ENCODE data around the gene PFN3.
"Not testable (repeated sequence)": the region's sequence is repeated elsewhere in the genome, so short reads cannot be mapped to it uniquely, and the experiment has no call there.

Gene PFN3

DNA sequence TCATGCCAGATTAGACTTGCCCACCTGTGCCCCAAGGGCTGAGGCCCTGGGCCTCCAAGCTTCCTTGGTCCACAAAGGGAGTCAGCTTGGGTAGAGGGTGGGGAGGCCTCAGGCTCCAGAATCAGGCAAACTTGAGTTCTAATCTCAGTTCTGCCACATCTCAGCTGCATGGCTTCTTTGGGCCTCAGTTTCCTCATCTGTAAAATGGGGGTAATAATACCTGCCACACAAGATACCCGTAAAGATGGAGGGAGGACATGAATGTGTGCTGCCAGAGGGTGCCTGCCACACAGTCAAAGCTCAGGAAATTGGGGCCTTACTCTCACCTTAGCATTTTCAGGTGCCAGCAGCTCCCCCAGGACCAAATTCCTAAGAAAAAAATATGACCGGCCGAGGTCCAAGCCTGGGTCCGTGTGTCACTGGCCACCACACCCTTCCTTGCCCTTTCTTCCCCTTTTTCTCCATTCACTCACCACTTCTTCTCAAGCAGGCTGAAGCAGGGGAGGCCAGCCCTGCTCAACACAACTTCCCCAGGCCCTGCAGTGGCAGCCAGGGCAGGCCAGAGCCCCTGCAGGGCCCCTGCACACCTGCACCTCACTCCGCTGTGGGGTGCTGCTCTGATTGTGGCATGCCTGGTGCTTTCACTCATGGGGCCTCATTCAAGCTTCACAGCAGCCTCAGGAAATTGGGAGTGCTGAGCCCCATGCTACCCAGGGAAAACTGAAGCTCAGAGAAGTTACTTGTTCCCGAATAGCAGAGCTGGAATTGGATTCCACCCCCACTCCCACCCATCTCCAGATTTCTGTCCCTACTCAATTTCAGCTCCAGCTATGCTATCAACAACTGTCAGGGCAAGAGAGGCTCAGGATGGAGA lies 38.8 kb downstream of the PFN3 start:
- no peak for DNase-seq (ENCODE audit: low read depth in 2 of 2)

DNA sequence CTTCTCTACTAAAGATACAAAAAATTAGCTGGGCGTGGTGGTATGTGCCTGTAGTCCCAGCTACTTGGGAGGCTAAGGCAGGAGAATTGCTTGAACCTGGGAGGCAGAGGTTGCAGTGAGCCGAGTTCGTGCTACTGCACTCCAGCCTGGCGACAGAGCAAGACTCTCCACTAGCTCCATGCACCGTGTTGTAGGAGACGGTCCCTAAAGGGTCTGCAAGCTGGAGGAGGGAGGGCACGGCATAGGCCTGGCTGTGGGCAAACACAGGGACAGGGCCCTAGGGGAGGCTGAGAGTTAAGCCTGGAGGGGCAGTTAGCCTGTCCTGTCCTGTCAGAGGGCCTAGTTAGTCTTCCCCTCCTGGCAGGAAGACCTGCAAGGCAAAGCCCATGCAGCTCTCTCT lies 39.7 kb downstream of the PFN3 start:
- DNase-seq (ENCODE audit: low read depth in 2 of 2), result not testable (repeated sequence)

DNA sequence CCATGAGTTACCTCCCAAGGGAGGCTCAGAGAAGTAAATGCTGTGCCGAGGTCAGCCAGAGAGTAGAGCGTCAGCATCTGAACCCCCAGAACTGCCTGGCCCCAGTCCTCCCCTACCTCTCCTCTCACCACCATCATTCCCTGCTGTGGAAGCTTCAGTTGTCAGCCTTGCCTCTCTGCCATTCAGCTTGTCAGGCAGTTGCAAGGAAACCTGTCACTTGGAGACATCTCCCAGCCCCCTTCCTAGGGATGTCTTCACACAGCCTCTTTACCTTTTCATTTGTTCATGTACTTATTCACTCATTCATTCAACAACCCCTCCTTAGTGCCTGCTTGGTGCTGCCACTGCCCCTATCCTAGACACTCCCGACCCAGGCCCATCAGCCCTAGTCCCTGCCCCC lies 40.6 kb downstream of the PFN3 start:
- no peak for DNase-seq (ENCODE audit: low read depth in 2 of 2)

DNA sequence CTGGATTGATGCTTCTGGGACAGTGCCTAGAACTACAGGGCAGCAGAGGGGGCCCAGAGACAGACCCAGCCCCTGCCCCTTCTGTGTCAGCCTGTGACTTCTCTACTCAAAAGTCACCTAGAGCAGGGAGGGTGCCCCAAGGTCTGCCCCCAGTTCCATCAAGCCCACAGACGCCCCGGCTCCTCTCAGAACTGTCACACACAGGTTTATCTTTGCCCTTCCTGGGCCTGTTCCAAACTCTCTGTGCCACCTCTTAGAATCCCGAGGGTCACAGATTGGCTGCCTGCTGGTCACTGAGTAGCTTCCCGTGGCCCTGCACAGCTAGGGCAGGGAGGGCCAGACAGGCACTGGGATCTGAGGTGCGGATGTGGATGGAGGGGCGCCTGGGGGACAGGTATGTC lies 41.0 kb downstream of the PFN3 start:
- no peak for DNase-seq (ENCODE audit: low read depth in 2 of 2)

DNA sequence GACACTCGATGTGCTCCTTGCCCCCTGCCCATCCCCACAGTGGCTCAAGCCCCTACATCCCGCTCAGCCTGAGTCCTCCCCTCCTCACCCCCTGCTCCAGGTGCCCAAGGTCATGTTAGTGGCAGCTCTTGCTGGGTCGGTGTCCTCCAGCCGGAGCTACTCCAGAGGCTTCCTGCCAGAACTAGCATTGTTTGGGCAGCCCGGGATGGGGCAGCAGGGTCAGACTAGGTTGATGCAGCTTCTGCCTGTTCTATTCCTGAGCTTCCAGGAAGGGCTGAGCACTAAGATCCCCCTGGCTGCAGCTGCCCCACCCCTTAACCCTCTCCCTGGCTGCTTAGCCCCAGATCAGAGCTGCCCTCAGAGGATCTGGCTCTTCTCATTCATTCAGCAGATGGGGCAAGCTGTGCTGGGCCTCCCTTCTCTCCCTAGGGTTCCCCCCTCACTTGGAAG lies 42.1 kb downstream of the PFN3 start:
- DNase-seq (ENCODE audit: low read depth in 2 of 2), result no peak

DNA sequence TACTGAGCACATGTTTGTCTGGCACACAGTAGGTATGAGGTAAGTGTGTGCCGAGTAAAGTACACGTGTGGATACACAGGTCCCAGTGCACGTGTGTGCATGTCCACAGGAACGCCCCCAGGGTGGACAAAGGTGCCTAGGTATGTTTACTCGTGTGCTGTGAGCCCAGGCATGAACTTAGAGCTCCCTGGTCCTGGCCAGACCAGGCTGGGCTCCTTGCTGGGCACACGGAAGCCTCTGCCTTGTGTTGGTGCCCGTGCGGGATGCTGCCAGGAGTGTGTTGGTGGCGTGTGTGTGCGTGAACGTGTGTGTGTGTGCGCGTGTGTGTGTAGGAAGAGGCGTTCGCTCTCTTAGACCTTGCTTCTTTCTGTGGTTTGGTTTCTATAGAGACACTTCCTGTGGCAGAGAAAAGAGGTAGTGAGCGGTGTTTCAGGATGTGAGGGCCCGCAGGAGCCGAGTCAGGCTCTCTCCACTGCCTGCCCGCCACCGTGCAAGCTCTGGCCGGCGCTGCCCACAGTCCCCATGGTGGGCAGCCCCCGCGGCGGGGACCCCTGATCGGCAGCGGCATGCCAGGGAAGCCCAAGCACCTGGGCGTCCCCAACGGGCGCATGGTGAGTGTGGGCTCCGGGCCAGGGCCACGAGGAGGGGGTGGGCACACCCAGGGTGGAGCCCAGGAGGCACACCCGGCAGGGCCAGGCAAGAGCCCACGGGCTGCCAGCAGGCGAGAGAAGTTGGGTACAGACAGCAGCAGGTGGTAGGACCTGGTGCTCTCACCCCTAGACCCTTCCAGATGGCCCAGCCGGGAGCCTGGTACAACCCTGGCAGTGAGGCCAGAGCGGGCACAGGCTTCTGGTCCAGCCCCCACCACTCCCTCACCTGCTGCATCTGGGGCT lies 42.8 kb downstream of the PFN3 start, which contains the start of gene RGS14:
RGS14 (plus strand) TSS at position 466 of the 893 bp plus-strand sequence; CDS start at position 567, 101 bp downstream.
- peak; percentile 22 to 37 for DNase-seq (ENCODE audit: low read depth in 2 of 2)

DNA sequence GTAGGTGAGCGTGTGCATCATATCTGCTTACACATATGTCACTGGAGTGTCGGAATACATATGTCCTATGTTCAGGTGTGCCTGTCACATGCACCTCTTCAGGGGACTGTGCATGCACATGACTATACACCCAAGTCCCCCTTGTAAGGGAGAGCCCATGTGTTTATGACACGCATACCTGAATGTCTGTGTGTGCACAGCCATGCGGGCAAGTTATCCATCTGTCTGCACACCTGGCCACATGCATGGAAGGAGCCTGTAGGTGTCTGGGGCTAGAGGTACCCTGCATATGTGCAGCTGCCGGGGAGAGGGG lies 43.4 kb downstream of the PFN3 start:
- DNase-seq (ENCODE audit: low read depth in 2 of 2), result no peak

DNA sequence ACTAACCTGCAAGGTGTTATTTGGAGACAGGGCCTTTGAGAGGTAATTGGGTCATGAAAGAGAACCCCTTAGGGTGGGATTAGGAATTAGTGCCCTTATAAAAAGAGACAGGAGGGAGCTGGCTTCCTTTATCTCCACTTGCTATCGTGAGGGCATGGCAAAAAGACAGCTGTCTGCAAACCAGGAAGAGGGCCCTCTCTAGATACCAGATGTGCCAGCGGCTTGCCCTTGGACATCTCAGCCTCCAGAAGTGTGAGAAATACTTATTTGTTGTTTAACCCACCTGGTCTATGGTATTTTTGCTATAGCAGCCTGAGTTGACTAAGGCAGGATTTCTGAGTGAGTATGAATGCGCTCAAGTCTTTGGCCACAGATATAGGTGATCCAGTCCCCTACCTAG lies 43.7 kb downstream of the PFN3 start:
- no peak for DNase-seq (ENCODE audit: low read depth in 2 of 2)

DNA sequence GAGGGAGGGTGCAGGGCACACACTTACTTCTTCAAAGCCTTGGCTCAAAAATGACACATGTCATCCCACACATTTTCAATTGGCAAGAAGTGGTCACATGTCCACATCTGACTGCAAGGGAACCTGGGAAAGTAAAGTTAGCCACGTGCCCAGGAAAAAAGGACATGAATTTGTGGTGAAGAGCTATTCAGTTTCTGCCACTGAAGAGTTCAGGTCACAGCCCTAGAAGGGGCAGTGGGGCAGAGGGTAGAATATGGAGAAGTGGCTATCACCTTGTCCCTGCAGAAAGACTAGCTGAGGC lies 44.6 kb downstream of the PFN3 start:
- no peak for DNase-seq (ENCODE audit: low read depth in 2 of 2)

DNA sequence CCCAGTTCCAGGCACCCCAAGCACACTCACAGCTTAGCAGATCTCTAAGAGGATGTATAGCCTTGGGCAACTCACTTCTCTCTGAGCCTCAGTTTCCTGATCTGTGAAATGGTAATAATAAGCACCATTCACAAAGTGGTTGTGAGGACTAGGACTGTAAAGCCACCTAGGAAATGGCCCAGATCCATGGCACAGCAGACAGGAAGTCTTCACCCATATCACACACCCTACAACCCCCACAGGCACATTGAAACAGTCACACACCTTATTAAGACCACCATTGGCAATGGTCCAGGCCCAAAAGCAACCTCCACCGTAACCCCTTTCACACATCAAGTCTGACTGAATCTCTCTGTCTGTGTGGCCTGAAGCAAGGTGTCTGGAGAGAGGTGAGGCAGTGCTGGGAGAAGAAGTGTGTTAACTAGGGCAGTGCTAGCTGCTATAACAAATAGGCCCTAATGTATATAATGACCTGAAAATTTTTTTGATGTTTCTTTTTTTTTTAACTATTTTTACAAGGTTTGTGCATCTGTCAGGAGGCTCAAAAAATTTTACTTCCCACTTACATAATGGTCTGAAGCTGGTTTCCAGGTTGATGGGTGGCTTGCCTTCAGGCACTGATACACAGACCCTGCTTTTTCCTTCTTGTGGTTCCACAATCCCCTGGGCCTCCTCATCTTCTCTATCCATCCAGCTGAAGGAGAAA lies 45.1 kb downstream of the PFN3 start:
- DNase-seq (ENCODE audit: low read depth in 2 of 2), result no peak

DNA sequence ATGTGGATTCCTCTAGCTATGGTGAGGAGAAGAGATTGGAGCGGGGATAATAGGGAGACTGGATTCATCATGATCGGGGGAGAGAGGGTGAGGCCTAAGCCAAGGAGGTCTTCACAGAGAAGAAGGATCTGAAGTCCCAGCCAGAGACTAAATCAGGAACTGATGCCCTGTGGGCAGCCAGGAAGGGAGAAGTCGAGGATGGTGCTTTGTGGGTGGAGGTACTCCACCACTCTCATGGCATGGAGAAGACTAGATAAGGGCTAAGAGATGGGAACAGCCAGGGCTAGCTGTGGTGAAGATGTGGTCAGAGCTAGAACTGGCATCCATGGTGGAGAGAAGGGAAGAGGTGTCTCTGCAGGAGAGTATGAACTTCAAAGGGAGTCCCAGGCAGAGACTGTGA lies 45.8 kb downstream of the PFN3 start:
- DNase-seq (ENCODE audit: low read depth in 2 of 2), result no peak

DNA sequence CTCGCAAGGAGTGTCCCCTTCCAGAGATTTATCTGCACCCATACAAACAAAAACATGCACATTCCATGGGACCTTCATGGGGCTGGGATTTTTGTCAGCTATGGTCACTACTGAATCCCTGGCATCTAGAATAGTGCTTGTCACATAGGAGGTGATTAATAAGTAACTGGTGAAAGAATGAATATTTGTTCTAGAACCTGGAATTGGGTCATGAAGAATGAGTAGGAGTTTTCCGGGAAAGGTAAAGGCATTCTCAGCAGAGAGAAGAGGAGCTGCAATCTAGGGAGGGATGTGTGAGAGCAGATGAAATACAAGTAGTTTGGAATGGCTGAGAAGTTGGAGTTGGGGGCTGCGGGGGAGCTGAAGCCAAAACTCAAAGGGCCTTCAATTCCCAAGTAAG lies 46.2 kb downstream of the PFN3 start:
- DNase-seq (ENCODE audit: low read depth in 2 of 2), result no peak

DNA sequence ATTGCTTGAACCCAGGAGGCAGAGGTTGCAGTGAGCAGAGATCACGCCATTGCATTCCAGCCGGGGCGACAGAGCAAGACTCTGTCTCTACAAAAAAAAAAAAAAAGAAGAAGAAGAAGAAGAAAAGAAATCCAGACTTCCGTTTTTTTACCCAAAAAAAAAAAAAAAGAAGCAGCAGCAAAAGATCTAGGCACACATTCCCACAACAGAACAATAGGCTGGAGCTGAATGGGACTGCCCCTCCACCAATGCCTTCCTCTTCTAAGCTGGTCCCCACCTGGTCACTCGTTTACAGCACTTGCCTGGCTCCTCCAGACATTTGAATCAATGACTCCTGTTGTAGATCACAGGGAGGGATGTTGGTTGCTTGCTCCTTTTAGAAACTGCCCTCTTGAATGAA lies 47.4 kb downstream of the PFN3 start:
- DNase-seq (ENCODE audit: low read depth in 2 of 2), result no peak

DNA sequence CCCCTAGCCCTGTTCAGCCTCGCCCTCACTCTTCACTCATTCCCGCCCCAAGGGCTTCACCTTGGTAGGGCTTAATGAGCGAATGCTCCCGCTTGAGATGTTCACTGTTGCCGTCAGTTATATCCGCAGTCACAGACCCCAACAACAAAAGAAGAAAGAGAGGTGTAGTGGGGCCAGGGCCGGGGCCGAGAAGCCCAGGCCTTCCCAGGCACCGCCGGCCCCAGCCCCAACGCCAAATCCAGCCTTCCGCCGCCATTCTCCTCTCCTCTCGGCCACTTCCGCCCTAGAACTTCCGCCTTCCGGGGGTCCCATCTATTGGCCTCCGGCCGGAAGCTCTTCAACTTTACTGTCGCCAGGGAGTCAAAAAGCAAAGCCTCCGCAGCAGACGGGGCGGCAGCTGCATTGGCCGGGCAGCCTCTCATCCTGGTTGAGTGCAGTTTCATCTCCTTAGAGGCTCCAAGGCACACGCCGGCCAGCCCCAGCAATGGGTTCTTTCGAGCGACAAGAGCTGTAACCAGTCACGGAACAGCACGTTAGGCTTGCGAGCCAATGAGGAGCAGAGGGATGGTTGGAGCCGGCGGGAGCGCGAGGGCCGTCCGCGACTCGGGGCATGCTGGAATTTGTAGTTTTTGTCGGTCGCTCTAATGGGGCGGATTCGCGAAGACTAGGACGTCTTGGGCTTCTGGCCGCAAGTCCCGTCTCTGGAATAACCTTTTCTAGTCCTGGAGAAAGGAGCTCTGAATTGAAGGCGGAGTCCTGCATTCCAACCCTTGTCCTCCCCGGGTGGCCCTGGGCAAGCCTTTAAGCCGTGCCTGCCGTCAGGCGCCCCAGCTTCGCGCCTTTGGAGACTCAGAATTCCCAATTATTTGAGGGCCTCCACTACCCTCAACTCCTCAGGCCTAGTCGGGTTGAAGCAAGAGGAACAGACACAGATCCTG lies 48.8 kb downstream of the PFN3 start, which contains the start of gene LMAN2:
LMAN2 (minus strand) TSS at position 277 of the 938 bp plus-strand sequence; CDS start at position 256, 21 bp downstream.
- DNase-seq (ENCODE audit: low read depth in 2 of 2), result peak; percentile 76 to 77

DNA sequence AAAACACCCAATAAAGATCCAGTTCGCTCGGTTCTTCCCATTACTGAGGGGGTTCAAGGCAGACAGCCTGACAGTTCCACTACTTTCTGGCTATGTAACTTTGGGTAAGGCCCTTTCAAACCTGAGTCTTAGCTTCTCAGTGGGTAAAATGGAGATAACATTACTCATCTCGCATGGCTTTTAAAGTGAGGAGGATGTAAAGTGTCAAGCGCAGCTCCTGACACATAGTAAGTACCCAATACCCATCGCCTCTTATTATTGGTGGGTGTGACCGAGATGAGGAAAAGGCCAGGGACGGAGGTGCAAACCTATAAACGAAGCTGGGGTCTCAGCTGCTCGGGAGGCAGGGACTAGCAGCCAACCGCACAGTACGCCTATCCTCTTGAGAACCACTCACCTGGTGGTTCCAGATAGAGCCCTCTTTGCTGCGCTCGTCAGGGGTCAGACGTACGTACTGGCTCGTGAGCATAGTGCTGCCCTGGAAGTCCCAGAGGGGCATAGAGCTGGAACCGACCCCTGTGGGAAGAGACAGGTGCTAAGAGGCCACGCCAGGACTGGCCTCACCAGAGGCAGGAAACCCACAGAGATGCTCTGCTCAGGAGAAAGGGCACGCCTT lies 49.6 kb downstream of the PFN3 start:
- DNase-seq (ENCODE audit: low read depth in 2 of 2), result no peak

Measured in stimulated activated CD8-positive, alpha-beta memory T cell treated with anti-CD3 and anti-CD28 coated beads, Interleukin-7, amount 100 ng/mL, for 1 hour (primary cell).